Stomach (tissue), 4 donors: ENCODE data around the gene P2RX6.

Experiments
- CTCF ChIP-seq, 7 experiments: fragments of 450-650 bp in 4 of 7; fragments of 200-600 bp in 3 of 7; sonication (generic) in 3 of 7; IDR thresholded peaks; one replicate each; pipeline ENCODE4 v1.5.1; 2016 to 2019; ENCODE audit warnings: antibody characterized with exemption in 7 of 7, control low read depth in 2 of 7, mild to moderate bottlenecking in 1 of 7
- EP300 ChIP-seq: sonication (generic); formaldehyde crosslinking; IDR thresholded peaks from one replicate; pipeline ENCODE4 v1.6.1; 2017; ENCODE audit warnings: antibody characterized with exemption

- TF ChIP-seq EP300, result no peak
- TF ChIP-seq CTCF (IDR thresholded peaks at IDR 0.05), result no peak
These were observed 19.5 kb upstream of the P2RX6 start for GRCh38 chr22:20995329-20996030.
